ENCODE data around the gene MVB12B. TPM values are rescaled to one million over a fixed set of nuclear protein-coding genes. Genes with fewer than 3 reads are reported as not detected.
"Not testable (repeated sequence)": the region's sequence is repeated elsewhere in the genome, so short reads cannot be mapped to it uniquely, and the experiment has no call there.

The MVB12B gene
- total RNA-seq, 2 donors from 2014 or later: 18.6 to 19.7 TPM

GRCh38 chr9:126551812-126552211 lies 225.2 kb downstream of the MVB12B start:
- Histone ChIP-seq H3K4me1 (ENCODE audit: control insufficient read depth, insufficient read depth, low read length) (no peaks in the 10 kb centered on the region), H3K9ac (ENCODE audit: extremely low read depth, low read length, poor library complexity, severe bottlenecking) (no peak overlapping the region), H3K9me3 (ENCODE audit: control insufficient read depth, low read length) (no peaks in the 10 kb centered on the region), H3K27me3 (ENCODE audit: control insufficient read depth, insufficient read depth, low read length, poor library complexity, severe bottlenecking) (no peaks in the 10 kb centered on the region), H3K4me3 (ENCODE audit: low read length) (no peak overlapping the region), H3K27ac (ENCODE audit: low read depth, low read length) (no peak overlapping the region), H3K36me3 (ENCODE audit: control insufficient read depth, insufficient read depth, low read length) (no peaks in the 10 kb centered on the region)
- no peak for DNase-seq
- Mint-ChIP-seq H3K27ac (no peak overlapping the region), H3K4me1 (no peaks in the 10 kb centered on the region), H3K4me3 (no peak overlapping the region), H3K9me3 (no peaks in the 10 kb centered on the region), H3K27me3 (ENCODE audit: insufficient read depth) (no peaks in the 10 kb centered on the region), H3K36me3 (ENCODE audit: low read depth) (no peaks in the 10 kb centered on the region)
- TF ChIP-seq CTCF (conservative IDR thresholded peaks at IDR 0.05): no peak
- WGBS, 2 experiments (ENCODE audit: insufficient coverage in 1 of 2, insufficient read length in 1 of 2): 96 to 97% methylated on average over 5 to 6 of the region's 6 CpGs

- no peak for TF ChIP-seq CTCF (conservative IDR thresholded peaks at IDR 0.05)
- H3K27ac Mint-ChIP-seq: no peak overlapping the region
- H3K4me1 Mint-ChIP-seq: peaks cover 9% of the 10 kb centered on the region
- H3K9me3 Mint-ChIP-seq: no peaks in the 10 kb centered on the region
- Histone ChIP-seq H3K36me3 (ENCODE audit: control insufficient read depth, insufficient read depth, low read length) (no peaks in the 10 kb centered on the region), H3K9me3 (ENCODE audit: control insufficient read depth, low read length) (peaks cover 1% of the 10 kb centered on the region), H3K4me3 (ENCODE audit: low read length) (no peak overlapping the region), H3K27ac (ENCODE audit: low read depth, low read length) (no peak overlapping the region), H3K27me3 (ENCODE audit: control insufficient read depth, insufficient read depth, low read length, poor library complexity, severe bottlenecking) (no peaks in the 10 kb centered on the region), H3K9ac (ENCODE audit: extremely low read depth, low read length, poor library complexity, severe bottlenecking) (no peak overlapping the region), H3K4me1 (ENCODE audit: control insufficient read depth, insufficient read depth, low read length) (no peaks in the 10 kb centered on the region)
- WGBS, 2 experiments (ENCODE audit: insufficient coverage in 1 of 2, insufficient read length in 1 of 2): 89 to 94% methylated on average over 4 to 8 of the region's 8 CpGs
- no peak for DNase-seq
- H3K36me3 Mint-ChIP-seq (ENCODE audit: low read depth): no peaks in the 10 kb centered on the region
- H3K27me3 Mint-ChIP-seq (ENCODE audit: insufficient read depth): no peaks in the 10 kb centered on the region
- H3K4me3 Mint-ChIP-seq: no peak overlapping the region
Measured at GRCh38 chr9:126554292-126554691, 227.7 kb downstream of the MVB12B start.

- not testable (repeated sequence) for H3K9ac ChIP-seq (ENCODE audit: extremely low read depth, low read length, poor library complexity, severe bottlenecking); H3K9me3 ChIP-seq (ENCODE audit: control insufficient read depth, low read length); H3K27ac Mint-ChIP-seq; H3K9me3 Mint-ChIP-seq; H3K36me3 Mint-ChIP-seq (ENCODE audit: low read depth); DNase-seq; H3K4me3 Mint-ChIP-seq; H3K27ac ChIP-seq (ENCODE audit: low read depth, low read length); H3K4me3 ChIP-seq (ENCODE audit: low read length); H3K4me1 Mint-ChIP-seq; H3K27me3 Mint-ChIP-seq (ENCODE audit: insufficient read depth); H3K27me3 ChIP-seq (ENCODE audit: control insufficient read depth, insufficient read depth, low read length, poor library complexity, severe bottlenecking); H3K36me3 ChIP-seq (ENCODE audit: control insufficient read depth, insufficient read depth, low read length); H3K4me1 ChIP-seq (ENCODE audit: control insufficient read depth, insufficient read depth, low read length)
- TF ChIP-seq CTCF (conservative IDR thresholded peaks at IDR 0.05): peak; percentile 69
- 79 to 82% methylated on average over 12 to 13 of the region's 13 CpGs for WGBS, 2 experiments (ENCODE audit: insufficient coverage in 1 of 2, insufficient read length in 1 of 2)
Measured at GRCh38 chr9:126555421-126555820, 228.8 kb downstream of the MVB12B start.

Data from endodermal cell (in vitro differentiated cells).